ENCODE results near the gene CCDC85C.

The CCDC85C gene

DNA sequence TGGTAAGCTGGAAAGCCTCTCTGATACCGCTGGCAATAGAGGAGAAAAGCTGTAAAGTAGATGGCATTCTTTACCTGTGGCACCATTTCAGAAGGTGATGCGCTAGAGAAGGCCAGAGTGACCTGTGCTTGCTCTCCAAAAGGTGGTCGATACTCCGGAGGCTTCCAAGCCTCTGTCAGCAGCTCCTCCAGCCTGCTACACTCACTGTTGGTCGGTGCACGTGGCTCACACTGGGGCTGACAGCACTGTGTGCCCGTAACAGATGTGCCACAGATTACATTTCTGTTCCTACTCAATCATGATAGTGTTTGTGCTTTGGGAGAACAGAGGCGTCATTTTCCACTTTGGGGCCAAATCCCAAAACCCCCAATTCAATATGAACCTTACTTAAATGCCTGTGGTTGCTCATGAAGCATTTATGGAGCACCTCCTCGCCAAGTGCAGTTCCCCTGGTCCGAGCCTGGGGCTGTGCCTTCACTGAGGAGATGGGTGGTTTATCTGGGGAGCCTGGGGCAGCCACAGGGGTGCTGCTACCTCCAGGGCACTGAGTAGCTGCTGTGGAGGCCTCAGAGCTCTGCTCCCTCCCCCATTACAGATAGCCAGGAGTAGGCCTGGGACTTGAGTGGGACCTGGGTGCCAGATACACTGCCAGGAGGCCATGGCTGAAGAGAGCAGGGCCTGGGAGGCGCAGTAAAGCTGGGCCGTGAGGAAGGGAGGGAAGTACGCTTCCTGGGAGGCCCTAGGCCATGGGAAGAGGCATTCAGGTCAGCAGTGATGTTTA lies 96.0 kb downstream of the CCDC85C start:
- DNase-seq, result no peak

GRCh38 chr14:99506276-99506675 lies 97.7 kb downstream of the CCDC85C start:
- DNase-seq, result no peak

DNA sequence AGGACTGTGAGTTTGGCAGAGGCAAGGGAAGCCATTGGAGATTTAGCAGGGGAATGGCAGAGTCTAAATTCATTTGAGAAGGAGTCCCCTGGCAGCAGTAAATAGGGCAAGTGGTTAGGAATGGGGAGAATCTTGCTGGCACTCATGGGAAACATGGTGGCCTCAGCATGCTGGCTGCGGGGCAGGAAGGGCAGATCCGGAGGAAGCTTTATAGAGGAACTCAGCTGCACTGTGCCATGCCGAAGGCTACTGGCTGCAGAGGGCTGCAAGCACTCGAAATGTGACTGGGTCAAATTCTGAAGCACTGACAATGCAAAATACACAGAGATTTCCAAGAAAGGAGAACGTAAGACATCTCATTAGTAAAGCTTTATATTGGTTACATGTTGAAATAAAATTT lies 98.9 kb downstream of the CCDC85C start:
- DNase-seq, result no peak

DNA sequence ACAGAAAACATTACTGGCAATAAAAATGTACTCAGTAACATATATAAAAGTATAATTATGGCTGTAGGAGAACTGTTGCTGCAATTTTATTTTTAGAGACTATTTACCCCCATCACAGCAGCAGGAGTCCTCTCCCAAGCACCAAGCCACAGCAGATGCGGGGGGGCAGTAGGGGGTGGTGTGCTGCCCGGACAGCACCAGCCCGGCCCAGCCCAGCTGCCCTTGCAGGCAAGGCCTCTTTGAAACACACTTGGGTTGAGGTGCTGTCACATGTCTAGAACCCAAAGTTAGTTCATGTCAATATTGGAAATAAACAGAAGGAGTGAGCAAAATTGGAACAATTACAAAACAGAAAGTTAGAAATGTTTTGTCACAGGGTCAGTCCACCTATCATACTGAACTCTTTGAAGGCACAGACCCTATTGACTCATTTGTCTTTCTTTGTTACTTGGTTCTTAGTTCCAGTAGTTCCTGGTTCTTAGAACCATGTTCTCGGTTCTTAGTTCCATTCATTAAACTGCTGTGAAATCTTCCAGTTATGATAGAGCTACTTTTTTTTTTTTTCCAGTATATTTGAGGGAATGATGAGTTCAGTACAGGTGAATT lies 100.1 kb downstream of the CCDC85C start:
- no peak for DNase-seq

- no peak for DNase-seq
Observed at GRCh38 chr14:99502989-99503421, 101.0 kb downstream of the CCDC85C start.

- DNase-seq, result no peak
Observed at GRCh38 chr14:99497894-99498293, 106.1 kb downstream of the CCDC85C start.

DNA sequence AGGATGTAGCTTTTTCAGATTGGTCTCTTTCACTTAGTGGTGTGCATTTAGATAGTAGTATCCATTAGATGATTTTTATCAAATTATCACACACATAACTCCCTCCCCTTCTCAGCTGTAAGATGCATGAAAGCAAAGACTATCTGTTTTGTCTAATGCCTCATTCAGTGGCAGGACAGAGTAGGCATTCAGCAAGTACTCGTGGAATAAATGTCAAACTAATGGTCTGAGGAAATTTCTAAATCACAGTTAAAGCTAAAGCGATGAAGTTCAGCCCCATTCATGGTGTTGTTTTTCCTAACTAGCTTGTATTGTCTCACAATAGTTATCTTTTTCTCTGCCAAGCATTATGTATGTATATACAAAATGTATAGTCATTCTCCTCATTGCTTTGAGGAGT lies 106.7 kb downstream of the CCDC85C start:
- no peak for DNase-seq

GRCh38 chr14:99484106-99484505 lies 119.9 kb downstream of the CCDC85C start:
- DNase-seq, result no peak

DNA sequence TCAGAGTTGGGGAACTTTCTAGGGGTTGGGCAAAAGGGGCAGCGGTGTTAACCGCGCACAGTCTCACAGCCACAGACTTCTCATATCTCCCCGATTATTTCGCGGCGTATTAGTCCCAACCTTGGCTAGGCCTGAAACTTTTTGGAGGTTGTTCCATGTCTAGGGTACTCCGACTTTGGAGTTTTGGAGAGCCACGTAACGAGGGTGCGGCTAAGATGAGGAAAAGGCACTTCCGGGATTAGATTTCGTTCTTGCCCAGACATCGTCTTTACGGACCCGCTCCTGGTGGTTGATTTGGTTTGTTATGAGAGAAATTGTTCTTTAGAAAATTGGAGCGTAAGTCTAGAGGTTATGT lies 122.3 kb downstream of the CCDC85C start:
- DNase-seq, result peak in 1 of 2 experiments; percentile 41

DNA sequence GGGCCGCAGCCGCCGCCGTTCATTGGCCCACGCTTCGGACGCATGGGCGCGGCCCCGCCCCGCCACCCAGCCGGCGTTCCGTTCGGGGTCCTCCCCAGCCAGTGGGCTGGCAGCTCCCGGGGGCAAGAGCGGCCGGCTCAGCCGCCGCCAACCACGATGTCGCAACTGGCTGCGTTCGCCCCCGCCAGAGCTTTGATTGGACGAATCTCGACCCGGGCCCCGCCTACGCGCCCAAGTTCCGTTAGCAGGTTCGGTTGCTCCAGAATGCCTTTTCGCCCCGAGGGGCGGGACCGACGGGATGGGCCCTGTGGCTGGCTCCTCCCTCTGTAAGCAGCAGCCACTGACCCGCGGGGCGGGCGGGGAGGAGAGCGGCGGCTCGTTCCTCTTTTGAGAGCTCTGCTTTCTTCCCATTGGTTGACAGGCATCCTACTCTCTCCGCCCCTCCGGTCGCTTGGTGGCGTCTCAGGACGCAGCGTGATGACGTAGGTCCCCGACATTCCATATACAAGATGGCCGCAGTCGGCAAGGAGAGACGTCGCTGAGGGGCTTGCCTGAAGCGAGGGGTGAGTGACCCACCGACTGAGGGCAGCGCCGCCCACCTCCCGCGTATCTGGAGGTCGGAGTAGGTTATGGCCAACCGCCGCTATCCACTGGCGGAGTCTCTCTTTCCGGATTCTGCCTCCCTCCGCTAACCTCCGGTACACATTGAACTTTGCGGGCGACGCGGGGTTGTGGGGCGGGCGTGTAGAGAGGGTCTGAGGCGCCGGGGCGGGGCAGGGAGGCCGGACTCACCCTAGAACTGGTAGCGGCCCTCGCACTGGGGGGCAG lies 122.9 kb downstream of the CCDC85C start, which contains the start of gene CCNK:
Gene CCNK (plus strand): TSS at position 493 of the 828 bp plus-strand sequence. CDS start 11,269 bp downstream, outside the sequence.
- peak; percentile 99 for DNase-seq

- DNase-seq, result peak in 1 of 2 experiments; percentile 24
Observed at GRCh38 chr14:99479906-99480869, 123.8 kb downstream of the CCDC85C start, which contains the start of gene SETD3. TSS of gene SETD3 (minus strand) at chr14:99480859. CDS start at chr14:99465805, 15,054 bp downstream.

- no peak for DNase-seq
Observed at GRCh38 chr14:99479160-99479905, 124.7 kb downstream of the CCDC85C start.

GRCh38 chr14:99478128-99478527 lies 125.9 kb downstream of the CCDC85C start:
- no peak for DNase-seq

DNA sequence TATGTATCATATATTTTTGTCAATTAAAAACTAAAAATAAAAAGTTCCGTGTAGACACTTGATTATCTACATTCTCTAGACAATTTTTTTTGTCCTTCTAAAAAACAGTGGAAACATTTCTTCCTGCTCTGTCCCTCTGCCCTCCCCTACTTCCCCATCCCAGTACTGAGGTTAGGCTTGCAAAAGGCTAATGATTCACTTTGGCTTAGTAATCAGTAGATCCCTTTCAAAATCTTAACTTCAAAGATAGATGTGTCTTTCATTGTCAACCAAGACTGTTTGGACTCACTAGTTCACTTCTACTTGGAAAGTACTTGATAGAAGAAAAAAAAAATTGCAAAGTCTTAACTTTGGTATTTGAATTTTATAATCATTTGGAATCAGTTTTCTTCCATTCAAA lies 127.1 kb downstream of the CCDC85C start:
- no peak for DNase-seq

DNA sequence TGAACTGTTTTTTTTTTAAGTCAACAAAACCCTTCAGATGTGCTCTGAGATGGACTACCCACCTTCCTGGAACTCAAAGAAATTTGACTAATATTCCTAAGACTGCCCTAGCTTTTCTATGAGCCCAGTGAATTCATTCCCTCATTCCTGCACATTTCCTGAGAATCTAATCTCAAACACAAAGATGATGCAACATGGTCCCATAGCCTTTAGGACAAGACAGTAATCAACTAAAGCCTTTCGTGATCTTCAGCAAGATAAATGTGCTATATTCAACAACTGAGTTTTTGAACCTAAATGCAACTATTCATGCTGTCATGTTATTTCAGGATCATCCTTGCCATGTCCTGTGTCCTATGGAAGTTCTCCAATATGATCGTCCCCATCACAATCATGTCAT lies 128.3 kb downstream of the CCDC85C start:
- DNase-seq, result no peak

GRCh38 chr14:99475179-99475578 lies 128.8 kb downstream of the CCDC85C start:
- no peak for DNase-seq

GRCh38 chr14:99473458-99473857 lies 130.5 kb downstream of the CCDC85C start:
- DNase-seq, result no peak

DNA sequence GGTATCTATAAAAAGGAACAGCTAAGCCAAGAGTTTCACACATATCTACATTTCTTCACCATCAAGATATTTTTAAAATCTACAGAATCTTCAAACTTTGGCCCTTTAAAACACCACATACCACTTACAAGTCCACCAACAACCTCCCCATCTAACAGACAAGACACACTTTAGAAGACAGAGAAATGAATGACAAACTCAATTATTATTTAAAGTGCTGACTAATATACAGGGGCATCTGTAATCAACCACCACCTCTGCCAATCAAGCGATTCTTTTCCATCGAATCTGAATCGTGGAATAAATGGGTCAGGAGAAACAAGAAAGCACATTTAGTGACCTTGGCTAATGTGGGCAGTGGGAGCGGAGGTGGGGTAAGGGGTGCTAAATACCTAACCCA lies 131.1 kb downstream of the CCDC85C start:
- no peak for DNase-seq

GRCh38 chr14:99471731-99472130 lies 132.3 kb downstream of the CCDC85C start:
- DNase-seq, result no peak

DNA sequence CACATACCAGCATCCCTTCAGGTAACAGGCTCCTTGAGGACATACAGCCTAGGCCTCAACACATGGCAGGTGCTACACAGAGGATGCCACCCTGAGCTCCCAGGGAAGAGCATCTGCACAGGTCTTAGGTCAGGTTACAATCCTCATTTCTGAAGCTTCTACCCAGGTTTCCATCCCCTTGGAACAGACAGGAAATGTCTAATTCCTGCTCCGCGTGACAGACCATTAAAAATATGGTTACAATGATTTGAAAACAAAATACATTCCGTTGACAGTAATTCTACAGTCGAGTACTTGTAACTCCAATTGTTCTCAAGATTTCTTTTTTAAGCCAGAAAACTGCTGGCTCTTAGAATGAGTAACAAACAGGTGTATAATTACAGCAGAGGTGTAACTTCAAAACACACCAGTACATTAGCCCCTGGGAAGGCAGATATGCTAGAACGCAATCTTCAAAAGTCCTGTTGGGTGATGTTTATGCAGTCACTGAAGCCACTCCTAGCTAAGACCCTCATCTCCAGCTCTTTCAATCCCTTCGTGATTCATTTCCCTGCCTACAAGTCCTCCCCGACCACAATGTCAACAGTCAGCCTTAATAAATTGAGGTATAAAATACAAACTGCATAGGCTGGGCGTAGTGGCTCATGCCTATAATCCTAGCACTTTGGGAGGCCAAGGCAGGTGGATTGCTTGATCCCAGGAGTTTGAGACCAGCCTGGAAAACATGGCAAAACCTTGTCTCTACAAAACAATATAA lies 135.0 kb downstream of the CCDC85C start:
- DNase-seq, result no peak

GRCh38 chr14:99468081-99468480 lies 135.9 kb downstream of the CCDC85C start:
- no peak for DNase-seq
